G401 (cell line): Measurements from ENCODE around the gene SHKBP1. TPM values are rescaled to one million over a fixed set of nuclear protein-coding genes. Genes with fewer than 3 reads are reported as not detected.
"Not testable (repeated sequence)": the region's sequence is repeated elsewhere in the genome, so short reads cannot be mapped to it uniquely, and the experiment has no call there.

Experiments used
- DNase-seq: peaks from one replicate; pipeline ENCODE4 v3.0.0-alpha.2; 2015; ENCODE audit warnings: low spot score
- in situ Hi-C: cut with HindIII; loops from 2 replicates; pipeline ENCODE4 v1.10.0; 2016; ENCODE audit warnings: low sequenced_read_pairs, mixed read lengths
- total RNA-seq: library from RNA; depleted of rRNA; stranded (reverse); fragments of >200 nt; shearing (Covaris generic); gene quantifications from 2 replicates; pipeline ENCODE4 v1.2.3, GENCODE V29; 2014

Gene SHKBP1
- total RNA-seq, 1 experiment from 2014 or later, result 115 TPM

GRCh38 chr19:40580619-40581018 lies 3.9 kb downstream of the SHKBP1 start:
- DNase-seq, result no peak
- in situ Hi-C loops, result no loop called here

- in situ Hi-C loops, result no loop called here
- DNase-seq, result no peak
Observed at GRCh38 chr19:40581531-40581930, 4.9 kb downstream of the SHKBP1 start.

- in situ Hi-C loops, result no loop called here
- no peak for DNase-seq
Observed at GRCh38 chr19:40582467-40582866, 5.8 kb downstream of the SHKBP1 start.

GRCh38 chr19:40583283-40583682 lies 6.6 kb downstream of the SHKBP1 start:
- in situ Hi-C loops, result no loop called here
- no peak for DNase-seq

- in situ Hi-C loops, result no loop called here
- no peak for DNase-seq
Observed at GRCh38 chr19:40584007-40584406, 7.3 kb downstream of the SHKBP1 start.

- no peak for DNase-seq
- in situ Hi-C loops, result no loop called here
Observed at GRCh38 chr19:40585241-40585981, 8.7 kb downstream of the SHKBP1 start.

- in situ Hi-C loops, result no loop called here
- DNase-seq, result no peak
Observed at GRCh38 chr19:40585982-40586422, 9.3 kb downstream of the SHKBP1 start.

GRCh38 chr19:40586611-40587010 lies 9.9 kb downstream of the SHKBP1 start:
- DNase-seq, result no peak
- in situ Hi-C loops, result no loop called here

- no peak for DNase-seq
- in situ Hi-C loops, result no loop called here
Observed at GRCh38 chr19:40588110-40588854, 11.6 kb downstream of the SHKBP1 start.

- in situ Hi-C loops, result no loop called here
- DNase-seq, result no peak
Observed at GRCh38 chr19:40588926-40589569, 12.4 kb downstream of the SHKBP1 start.

- DNase-seq, result no peak
Observed at GRCh38 chr19:40589591-40590429, 13.1 kb downstream of the SHKBP1 start.

GRCh38 chr19:40590464-40591265 lies 14.0 kb downstream of the SHKBP1 start:
- in situ Hi-C loops, result no loop called here
- DNase-seq, result no peak

More at GRCh38 chr19:40589591-40590429, 13.1 kb downstream of the SHKBP1 start:
- in situ Hi-C loops, result no loop called here

- in situ Hi-C loops, result not testable (repeated sequence)
Observed at GRCh38 chr19:40591724-40592123, 15.1 kb downstream of the SHKBP1 start.

GRCh38 chr19:40592170-40592569 lies 15.5 kb downstream of the SHKBP1 start:
- peak; percentile 59 for DNase-seq
- in situ Hi-C loops, result no loop called here

More at GRCh38 chr19:40591724-40592123, 15.1 kb downstream of the SHKBP1 start:
- DNase-seq, result not testable (repeated sequence)

- in situ Hi-C loops, result no loop called here
- no peak for DNase-seq
Observed at GRCh38 chr19:40594255-40594654, 17.6 kb downstream of the SHKBP1 start.

- in situ Hi-C loops, result loop anchor here (5.0 kb wide), 1 partner anchor 57 kb away; no protein-coding TSS in a partner anchor
- DNase-seq, result no peak
Observed at GRCh38 chr19:40594657-40595091, 18.0 kb downstream of the SHKBP1 start.

GRCh38 chr19:40596608-40597328 lies 20.1 kb downstream of the SHKBP1 start:
- in situ Hi-C loops, result loop anchor here (5.0 kb wide), 1 partner anchor 59 kb away; no protein-coding TSS in a partner anchor

More at GRCh38 chr19:40596608-40597328, 20.1 kb downstream of the SHKBP1 start:
- DNase-seq, result peak; percentile 24
